ENCODE results near the gene MAP3K2.
"Not testable (repeated sequence)": the region's sequence is repeated elsewhere in the genome, so short reads cannot be mapped to it uniquely, and the experiment has no call there.

Gene MAP3K2

DNA sequence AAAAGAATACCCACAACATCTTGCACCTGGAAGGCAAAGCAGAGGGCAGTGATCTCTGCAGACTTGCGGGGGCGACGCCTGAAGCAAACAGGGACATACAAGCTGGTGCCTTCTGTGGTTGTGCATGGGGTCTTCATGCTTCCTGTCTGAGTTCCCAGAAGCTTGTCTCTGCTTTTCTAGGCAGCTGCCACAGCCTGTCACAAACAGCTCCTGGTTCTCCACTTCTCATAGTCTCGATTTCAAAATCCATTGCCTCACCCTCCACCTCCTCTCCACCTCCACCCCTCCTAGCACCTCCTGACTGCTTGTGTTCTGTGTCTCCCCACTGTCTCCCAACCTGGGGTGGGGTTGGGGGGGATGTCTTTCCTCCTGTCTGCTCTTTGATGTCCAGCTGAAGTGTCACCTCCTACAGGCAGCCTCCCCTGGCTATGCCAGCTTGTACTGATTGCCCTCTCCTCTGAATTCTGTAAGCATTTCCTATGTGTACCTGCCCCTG lies 28.8 kb upstream of the MAP3K2 start:
- TF ChIP-seq ZNF274 (IDR thresholded peaks at IDR 0.05; ENCODE audit: low read depth, low read length), result no peak
- peak overlapping the region; percentile 17; the same call in 1 of the 2 replicates for H3K4me3 ChIP-seq (ENCODE audit: low read length)

DNA sequence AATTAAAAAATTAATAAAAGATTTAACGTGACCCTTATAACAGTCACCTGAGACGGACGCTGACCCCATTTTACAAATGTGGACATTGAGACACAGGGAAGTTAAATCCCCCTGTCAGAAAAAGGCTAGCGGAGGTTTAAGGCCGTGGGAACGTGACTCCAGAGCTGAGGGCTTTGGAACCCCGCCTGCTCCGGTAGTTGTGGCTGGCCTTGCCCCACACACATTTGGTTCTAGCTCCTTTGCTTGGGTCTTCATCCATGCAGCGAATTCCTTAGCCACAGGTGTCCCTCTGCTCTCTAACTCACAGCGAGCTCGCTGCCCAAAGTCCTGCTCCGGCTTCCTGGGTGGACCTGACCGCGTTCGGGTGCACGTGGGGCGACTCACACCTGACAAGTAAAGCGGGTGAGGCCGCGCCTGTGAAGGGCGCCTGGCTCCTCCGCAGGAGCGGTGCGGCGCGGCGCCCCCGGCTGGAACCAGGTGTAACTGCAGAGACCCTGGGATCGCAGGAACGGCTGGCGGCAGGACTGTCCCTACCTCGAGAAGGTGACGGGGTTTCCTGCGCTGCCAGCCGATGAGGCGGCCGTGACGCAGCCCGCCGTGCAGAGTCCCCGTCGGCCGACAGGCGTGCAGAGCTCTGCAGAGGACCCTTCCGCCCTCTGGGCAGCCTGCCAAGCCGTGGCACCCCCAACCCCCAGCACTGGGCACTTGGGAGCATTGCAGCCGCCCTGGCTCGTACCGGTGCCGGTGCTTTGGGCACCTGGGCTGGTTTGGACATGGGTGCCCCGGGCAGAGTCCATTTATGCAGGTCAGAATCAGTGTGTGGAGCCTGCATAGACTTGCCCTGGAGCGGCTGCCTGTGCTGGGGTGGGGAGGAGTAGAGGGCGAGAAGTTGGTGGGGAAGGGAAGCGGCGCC lies 28.1 kb upstream of the MAP3K2 start:
- no peak for TF ChIP-seq ZNF274 (IDR thresholded peaks at IDR 0.05; ENCODE audit: low read depth, low read length)
- peak overlapping the region; percentile 17; the same call in 1 of the 2 replicates for H3K4me3 ChIP-seq (ENCODE audit: low read length)

DNA sequence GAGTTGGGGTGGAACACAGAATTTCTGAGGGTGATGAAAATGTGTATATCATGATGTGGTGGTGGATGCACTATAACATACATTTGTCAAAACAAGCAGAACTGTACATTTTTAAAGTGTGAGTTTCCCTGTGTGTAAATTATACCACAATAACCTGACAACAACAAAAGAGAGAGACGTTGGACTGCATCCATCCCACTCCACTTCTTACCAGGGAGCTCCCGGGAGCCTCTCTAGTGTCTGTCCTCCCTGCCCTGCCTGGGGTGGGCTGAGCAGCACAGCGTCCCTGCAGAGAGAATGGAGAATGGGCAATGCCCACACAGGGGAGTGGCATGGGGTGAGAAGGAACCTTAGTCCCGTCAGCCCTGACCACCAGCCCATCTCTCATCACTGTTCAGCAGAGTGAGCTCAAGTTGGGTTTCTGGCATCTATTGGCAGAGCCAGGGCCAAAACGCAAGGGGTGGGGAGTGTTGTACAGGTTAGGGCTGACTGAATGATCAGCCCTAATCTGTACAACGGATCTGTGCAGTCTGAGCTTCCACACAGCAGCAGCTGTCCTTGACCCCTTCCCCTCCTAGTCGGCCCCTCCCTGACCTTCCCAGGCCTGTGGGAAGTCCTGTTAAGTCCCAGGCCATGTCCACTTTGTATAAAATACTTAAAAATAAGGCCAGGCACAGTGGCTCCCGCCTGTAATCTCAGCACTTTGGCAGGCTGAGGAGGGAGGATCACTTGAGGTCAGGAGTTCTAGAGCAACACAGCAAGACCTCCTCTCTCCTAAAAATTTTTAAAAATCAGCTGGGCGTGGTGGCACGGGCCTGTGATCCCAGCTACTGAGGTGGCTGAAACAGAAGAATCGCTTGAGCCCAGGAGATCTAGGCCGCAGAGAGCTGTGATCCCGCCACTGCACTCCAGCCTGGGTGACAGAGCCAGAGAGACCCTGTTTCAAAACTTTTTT lies 27.1 kb upstream of the MAP3K2 start:
- TF ChIP-seq ZNF274 (IDR thresholded peaks at IDR 0.05; ENCODE audit: low read depth, low read length), result no peak
- no peak overlapping the region for H3K4me3 ChIP-seq (ENCODE audit: low read length)

DNA sequence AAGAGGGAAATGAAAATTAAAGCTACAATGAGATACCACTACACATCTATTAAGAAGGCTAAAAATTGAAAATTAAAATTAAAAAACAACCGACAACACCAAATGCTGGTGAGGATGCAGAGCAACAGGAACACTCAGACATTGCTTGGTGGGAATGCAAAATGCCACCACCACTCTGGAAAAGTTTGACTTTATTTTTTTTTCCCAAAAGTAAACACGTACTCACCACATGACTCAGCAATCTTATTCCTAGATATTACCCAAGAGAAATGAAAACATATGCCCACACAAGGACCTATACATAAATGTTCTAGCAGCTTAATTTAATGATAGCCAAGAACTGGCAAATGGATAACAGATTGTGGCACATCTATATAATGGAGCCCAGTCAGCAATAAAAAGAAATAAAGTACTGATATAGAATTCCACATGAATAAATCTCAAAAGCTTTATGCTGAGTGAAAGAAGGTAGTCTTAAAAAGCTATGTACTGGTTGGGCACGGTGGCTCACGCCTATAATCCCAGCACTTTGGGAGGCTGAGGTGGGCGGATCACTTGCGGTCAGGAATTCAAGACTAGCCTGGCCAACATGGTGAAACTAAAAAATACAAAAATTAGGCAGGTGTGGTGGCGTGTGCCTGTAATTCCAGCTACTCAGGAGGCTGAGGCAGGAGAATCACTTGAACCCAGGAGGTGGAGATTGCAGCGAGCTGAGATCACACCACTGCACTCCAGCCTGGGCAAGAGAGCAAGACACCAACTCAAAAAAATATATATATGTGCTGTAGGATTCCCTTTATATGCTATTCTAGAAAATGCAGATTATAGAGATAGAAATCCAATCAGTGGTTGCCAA lies 26.2 kb upstream of the MAP3K2 start:
- no peak overlapping the region for H3K4me3 ChIP-seq (ENCODE audit: low read length)
- no peak for TF ChIP-seq ZNF274 (IDR thresholded peaks at IDR 0.05; ENCODE audit: low read depth, low read length)

DNA sequence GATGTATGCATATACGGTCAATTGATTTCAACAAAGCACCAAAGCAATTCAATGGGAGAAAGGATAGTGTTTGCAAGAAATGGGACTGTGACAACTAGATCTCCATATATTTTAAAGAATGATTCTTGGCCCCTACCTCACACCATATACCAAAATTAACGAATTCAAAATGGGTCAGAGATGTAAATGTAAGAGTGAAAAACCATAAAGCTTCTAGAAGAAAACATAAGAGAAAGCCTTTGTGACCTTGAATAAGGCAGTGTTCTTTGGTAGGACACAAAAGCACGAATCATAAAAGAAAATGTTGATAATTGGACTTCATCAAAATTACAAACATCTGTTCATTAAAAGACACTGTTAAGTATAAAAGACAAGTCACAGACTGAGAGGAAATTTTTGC lies 25.4 kb upstream of the MAP3K2 start:
- no peak for TF ChIP-seq ZNF274 (IDR thresholded peaks at IDR 0.05; ENCODE audit: low read depth, low read length)

GRCh38 chr2:127411653-127412369 lies 24.0 kb upstream of the MAP3K2 start:
- TF ChIP-seq ZNF274 (IDR thresholded peaks at IDR 0.05; ENCODE audit: low read depth, low read length), result no peak
- H3K4me3 ChIP-seq (ENCODE audit: low read length), result no peak overlapping the region

More for the DNA sequence above, 25.4 kb upstream of the MAP3K2 start:
- H3K4me3 ChIP-seq (ENCODE audit: low read length), result no peak overlapping the region

GRCh38 chr2:127410871-127411652 lies 23.3 kb upstream of the MAP3K2 start:
- no peak for TF ChIP-seq ZNF274 (IDR thresholded peaks at IDR 0.05; ENCODE audit: low read depth, low read length)
- no peak overlapping the region for H3K4me3 ChIP-seq (ENCODE audit: low read length)

DNA sequence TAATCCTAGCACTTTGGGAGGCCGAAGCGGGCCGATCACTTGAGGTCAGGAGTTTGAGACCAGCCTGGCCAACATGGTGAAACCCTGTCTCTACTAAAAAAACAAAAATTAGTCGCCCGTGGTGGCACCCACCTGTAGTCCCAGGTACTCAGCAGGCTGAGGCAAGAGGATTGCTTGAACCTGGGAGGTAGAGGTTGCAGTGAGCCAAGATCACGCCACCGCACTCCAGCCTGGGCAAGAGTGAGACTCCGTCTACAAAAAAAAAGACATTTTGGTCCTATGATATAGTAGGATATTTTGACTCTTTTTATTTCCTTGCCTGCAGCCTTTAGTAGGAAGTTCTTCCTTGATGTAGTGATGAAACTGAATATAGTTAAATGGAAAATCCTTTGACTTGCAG lies 21.9 kb upstream of the MAP3K2 start:
- not testable (repeated sequence) for H3K4me3 ChIP-seq (ENCODE audit: low read length)

GRCh38 chr2:127408807-127409099 lies 21.0 kb upstream of the MAP3K2 start:
- H3K4me3 ChIP-seq (ENCODE audit: low read length), result no peak overlapping the region; the same call in 1 of the 2 replicates
- TF ChIP-seq ZNF274 (IDR thresholded peaks at IDR 0.05; ENCODE audit: low read depth, low read length), result no peak

- TF ChIP-seq ZNF274 (IDR thresholded peaks at IDR 0.05; ENCODE audit: low read depth, low read length), result no peak
- peak overlapping the region; percentile 37; the same call in 1 of the 2 replicates for H3K4me3 ChIP-seq (ENCODE audit: low read length)
Observed at GRCh38 chr2:127408004-127408806, 20.4 kb upstream of the MAP3K2 start.

- TF ChIP-seq ZNF274 (IDR thresholded peaks at IDR 0.05; ENCODE audit: low read depth, low read length), result no peak
- H3K4me3 ChIP-seq (ENCODE audit: low read length), result no peak overlapping the region; the same call in 1 of the 2 replicates
Observed at GRCh38 chr2:127407661-127408003, 19.9 kb upstream of the MAP3K2 start.

DNA sequence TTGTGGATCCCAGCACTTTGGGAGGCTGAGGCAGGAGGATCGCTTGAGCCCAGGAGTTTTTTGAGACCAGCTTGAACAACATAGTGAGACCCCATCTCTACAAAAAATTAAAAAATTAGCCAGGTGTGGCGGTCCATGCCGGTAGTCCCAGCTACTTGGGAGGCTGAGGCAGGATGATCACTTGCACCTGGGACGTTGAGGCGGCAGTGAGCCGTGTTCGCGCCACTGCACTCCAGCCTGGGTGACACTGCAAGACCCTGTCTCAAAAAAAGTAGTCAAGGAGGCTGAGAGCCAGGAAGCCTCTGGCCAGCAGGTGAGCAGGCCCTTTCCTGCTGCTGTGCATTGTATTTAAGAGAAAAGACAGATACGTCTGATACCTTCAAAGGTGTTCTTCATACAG lies 19.3 kb upstream of the MAP3K2 start:
- no peak for TF ChIP-seq ZNF274 (IDR thresholded peaks at IDR 0.05; ENCODE audit: low read depth, low read length)
- no peak overlapping the region for H3K4me3 ChIP-seq (ENCODE audit: low read length)
